A549 (cell line): Measurements from ENCODE around the gene RAD51B. TPM values are rescaled to one million over a fixed set of nuclear protein-coding genes. Genes with fewer than 3 reads are reported as not detected.

Source experiments
- ATAC-seq, 2 experiments: fragments of 200-7000 bp in 1 of 2; fragments of >200 bp in 1 of 2; cut with Nextera tagmentation in 1 of 2; cut with Tn5 transposase in 1 of 2; 3 replicates each; pipeline versions ENCODE4 v1.8.0 to v1.9.1; 2018 to 2020; ENCODE audit warnings: mild to moderate bottlenecking in 1 of 2, moderate library complexity in 1 of 2
- CTCF ChIA-PET: fragments of 300-600 bp; sonication (Branson Sonifier 250); formaldehyde crosslinking; extraction: SDS; loops from one replicate; lab custom pipeline; 2021; ENCODE audit warnings: antibody characterized with exemption, inconsistent platforms; lab: Yijun Ruan, JAX
- POLR2A ChIA-PET: fragments of 350-600 bp; formaldehyde crosslinking; extraction: SDS; loops from one replicate; lab custom pipeline; 2021; ENCODE audit warnings: antibody characterized with exemption, inconsistent platforms; lab: Yijun Ruan, JAX
- DNase-seq, 2 experiments: peaks; one replicate each; pipeline versions ENCODE4 v3.0.0 to v3.0.0-alpha.2; 2011 to 2016; ENCODE audit warnings: low read depth in 1 of 2, low spot score in 1 of 2
- FAIRE-seq: peaks from 2 replicates; lab custom pipeline; 2011; peaks lifted over from hg19 to GRCh38; lab: Jason Lieb, UNC
- H3K27ac ChIP-seq, 2 experiments: fragments of >200 bp; sonication (Bioruptor Twin); formaldehyde crosslinking; 3 replicates each; pipeline ENCODE4 v1.5.1; 2016 to 2017
- H3K4me1 ChIP-seq: fragments of >200 bp; sonication (Bioruptor Twin); formaldehyde crosslinking; 3 replicates; pipeline ENCODE4 v1.6.1; 2016
- H3K4me2 ChIP-seq: fragments of >200 bp; sonication (Bioruptor Twin); formaldehyde crosslinking; 3 replicates; pipeline ENCODE4 v1.6.1; 2016
- H3K4me3 ChIP-seq: fragments of >200 bp; sonication (Bioruptor Twin); formaldehyde crosslinking; 3 replicates; pipeline ENCODE4 v1.5.1; 2016
- H3K9me3 ChIP-seq: fragments of >200 bp; sonication (Bioruptor Twin); formaldehyde crosslinking; 3 replicates; pipeline ENCODE4 v1.6.1; 2016
- EHF ChIP-seq: fragments of 250-450 bp; sonication (Bioruptor Pico); IDR thresholded peaks from 2 replicates; pipeline ENCODE4 v1.5.0; 2020; ENCODE audit warnings: mild to moderate bottlenecking
- EHMT2 ChIP-seq: fragments of 200-600 bp; sonication (generic); IDR thresholded peaks from 2 replicates; pipeline ENCODE4 v1.6.1; 2016; ENCODE audit warnings: antibody characterized with exemption, low read depth, mild to moderate bottlenecking, moderate library complexity
- ESRRA ChIP-seq: fragments of 150-350 bp; IDR thresholded peaks from 2 replicates; pipeline ENCODE4 v1.6.1; 2014; ENCODE audit warnings: mild to moderate bottlenecking, low read length, borderline replicate concordance
- FOSB ChIP-seq: fragments of 250-450 bp; sonication (Bioruptor Pico); IDR thresholded peaks from 2 replicates; pipeline ENCODE4 v1.5.0; 2020; ENCODE audit warnings: mild to moderate bottlenecking, moderate library complexity
- HOXA7 ChIP-seq: fragments of 250-450 bp; sonication (Bioruptor Pico); IDR thresholded peaks from 2 replicates; pipeline ENCODE4 v1.5.0; 2020; ENCODE audit warnings: mild to moderate bottlenecking, moderate library complexity
- KDM1A ChIP-seq: fragments of 200-600 bp; sonication (generic); IDR thresholded peaks from 2 replicates; pipeline ENCODE4 v1.6.1; 2016; ENCODE audit warnings: low read depth, mild to moderate bottlenecking
- MYC ChIP-seq: IDR thresholded peaks from 2 replicates; pipeline ENCODE4 v1.6.1; 2012; ENCODE audit warnings: mild to moderate bottlenecking, inconsistent platforms, low read length, improper control_type of control experiment, borderline replicate concordance
- NPAS2 ChIP-seq: fragments of 250-450 bp; sonication (Bioruptor Pico); IDR thresholded peaks from 2 replicates; pipeline ENCODE4 v1.8.0; 2022; ENCODE audit warnings: mild to moderate bottlenecking, moderate library complexity, borderline replicate concordance
- PHF8 ChIP-seq: fragments of 200-600 bp; sonication (generic); IDR thresholded peaks from 2 replicates; pipeline ENCODE4 v1.6.1; 2016; ENCODE audit warnings: low read depth, mild to moderate bottlenecking, antibody characterized with exemption, moderate library complexity, borderline replicate concordance
- POLR2A ChIP-seq: IDR thresholded peaks from 2 replicates; pipeline ENCODE4 v1.6.1; 2012; ENCODE audit warnings: mild to moderate bottlenecking, low read length
- ZFP36 ChIP-seq: fragments of 450-650 bp; IDR thresholded peaks from 2 replicates; pipeline ENCODE4 v1.6.1; 2014; ENCODE audit warnings: borderline replicate concordance; ENCODE audit not compliant: partially characterized antibody
- WGBS: methylation state at CpG from one replicate; pipeline ENCODE4 v1.1.6; 2017; ENCODE audit errors: missing lambda C conversion rate; 5-methylcytosine and 5-hydroxymethylcytosine counted together
- polyA plus RNA-seq, 4 experiments: library from polyadenylated mRNA; depleted of rRNA in 3 of 4; stranded (reverse); fragments of >200 nt; fragmentation: RNase III in 1 of 4; extraction: RNeasy Plus Mini Kit Qiagen cat#74134 plus additional on column Dnase treatment in 1 of 4; gene quantifications; 2 replicates in 3 of 4; 3 replicates in 1 of 4; pipeline ENCODE4 v1.2.3, GENCODE V29; 2011 to 2017
- TF ChIP-seq, protein P1 (sequence below): fragments of 250-450 bp; sonication (Bioruptor Pico); IDR thresholded peaks from 2 replicates; pipeline ENCODE4 v1.5.0; 2020; ENCODE audit warnings: low read depth, mild to moderate bottlenecking, moderate library complexity
- TF ChIP-seq, protein P2 (sequence below): fragments of >200 bp; sonication (Bioruptor Twin); formaldehyde crosslinking; IDR thresholded peaks from 2 replicates; pipeline ENCODE4 v1.6.1; 2016
- TF ChIP-seq, protein P3 (sequence below): fragments of 450-650 bp; IDR thresholded peaks from 2 replicates; pipeline ENCODE4 v1.6.1; 2014; ENCODE audit warnings: antibody characterized with exemption
- TF ChIP-seq, protein P4 (sequence below): fragments of >200 bp; sonication (Bioruptor Twin); formaldehyde crosslinking; IDR thresholded peaks from 3 replicates; pipeline ENCODE4 v1.5.1; 2016

The RAD51B gene
- polyA plus RNA-seq, 2 of the 4 experiments (the other 2 are of a cell fraction): 7.2 to 10.8 TPM

DNA sequence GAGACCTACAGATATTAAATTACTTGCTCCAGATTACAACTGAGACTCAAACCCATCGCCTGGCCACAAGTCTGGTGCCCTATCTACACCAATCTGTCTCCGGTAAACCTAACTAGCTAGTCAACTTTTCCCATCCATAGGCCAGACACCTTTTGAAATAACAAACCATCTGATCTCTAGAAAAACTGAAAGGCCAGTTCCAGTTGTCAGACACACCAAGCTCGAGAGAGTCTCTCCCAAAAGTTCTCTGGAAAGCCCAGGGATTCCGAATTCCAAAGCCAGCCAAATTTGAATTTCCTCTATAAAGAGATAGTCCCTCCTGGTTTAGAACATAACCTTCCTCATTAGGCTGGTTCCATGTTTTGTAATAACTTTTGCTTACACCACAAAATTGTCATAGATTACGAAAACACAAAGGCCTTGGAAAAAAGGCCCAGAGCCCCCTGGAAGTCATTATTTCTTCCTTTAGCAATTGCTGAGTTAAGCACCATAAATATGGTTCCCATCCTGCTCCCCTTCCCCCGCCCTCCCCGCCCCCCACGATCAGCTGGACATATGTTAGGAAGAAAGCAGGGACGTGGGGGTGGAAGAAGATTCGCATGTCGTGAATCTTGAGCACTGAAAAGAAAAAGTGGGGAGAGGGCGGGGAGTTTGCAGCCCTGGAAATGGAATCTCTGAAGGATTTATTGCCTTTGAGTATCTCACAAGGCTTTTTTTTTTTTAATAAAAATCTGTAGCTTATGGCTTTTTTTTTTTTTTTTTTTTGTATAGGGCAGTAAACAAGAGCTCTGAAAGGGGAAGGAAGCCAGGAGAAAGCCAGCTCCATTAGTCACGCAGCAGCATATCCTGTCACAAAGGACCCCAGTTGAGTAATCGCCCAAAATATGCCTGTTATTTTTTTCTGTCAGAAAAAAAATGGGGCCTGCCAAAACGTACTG is 862.9 kb downstream of the RAD51B start (continued):
- no peak for TF ChIP-seq PHF8

DNA sequence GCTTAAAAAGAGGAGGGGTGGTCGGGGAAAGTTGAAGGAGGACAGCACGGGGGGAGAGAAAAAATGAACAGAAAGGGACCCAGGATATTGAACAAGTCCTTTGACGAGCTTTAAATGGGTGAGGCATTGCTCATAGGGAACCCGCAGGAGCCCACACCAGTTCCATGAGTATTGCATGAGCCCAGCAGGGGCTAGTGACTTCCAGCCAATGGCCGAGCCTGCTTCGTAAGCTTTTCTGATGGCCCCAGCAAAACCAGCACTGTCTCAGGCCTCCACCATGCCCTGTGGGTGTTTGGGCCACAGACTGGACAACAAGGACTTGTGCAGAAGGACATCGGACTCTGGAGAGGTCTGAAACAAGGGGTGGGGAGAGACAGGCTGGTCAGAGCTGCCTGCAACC is 863.7 kb downstream of the RAD51B start:
- Histone ChIP-seq H3K9me3 (peaks cover 13% of the 10 kb centered on the region; the same call in 2 of the 3 replicates), H3K4me1 (peaks cover 55% of the 10 kb centered on the region), H3K27ac (peak overlapping the region; percentile 86 to 94), H3K4me2 (peak overlapping the region; percentile 64), H3K4me3 (no peak overlapping the region)
- no peak for FAIRE-seq
- peak in 1 of 2 experiments; percentile 20; a peak in 3 of 6 replicates for ATAC-seq
- 80% methylated on average over 7 of the region's 7 CpGs for WGBS
- DNase-seq: no peak
- ChIA-PET CTCF (interaction anchor here (0.7 to 3.0 kb wide), 8 partner anchors 8 to 749 kb away, joined by 3 to 10 read pairs (median 4); no protein-coding TSS in a partner anchor), POLR2A (interaction anchor here (0.6 to 1.7 kb wide), 11 partner anchors 11 to 996 kb away, joined by 3 to 16 read pairs (median 4); partner anchors contain the start of gene ZFP36L1)
- TF ChIP-seq NPAS2: no peak

DNA sequence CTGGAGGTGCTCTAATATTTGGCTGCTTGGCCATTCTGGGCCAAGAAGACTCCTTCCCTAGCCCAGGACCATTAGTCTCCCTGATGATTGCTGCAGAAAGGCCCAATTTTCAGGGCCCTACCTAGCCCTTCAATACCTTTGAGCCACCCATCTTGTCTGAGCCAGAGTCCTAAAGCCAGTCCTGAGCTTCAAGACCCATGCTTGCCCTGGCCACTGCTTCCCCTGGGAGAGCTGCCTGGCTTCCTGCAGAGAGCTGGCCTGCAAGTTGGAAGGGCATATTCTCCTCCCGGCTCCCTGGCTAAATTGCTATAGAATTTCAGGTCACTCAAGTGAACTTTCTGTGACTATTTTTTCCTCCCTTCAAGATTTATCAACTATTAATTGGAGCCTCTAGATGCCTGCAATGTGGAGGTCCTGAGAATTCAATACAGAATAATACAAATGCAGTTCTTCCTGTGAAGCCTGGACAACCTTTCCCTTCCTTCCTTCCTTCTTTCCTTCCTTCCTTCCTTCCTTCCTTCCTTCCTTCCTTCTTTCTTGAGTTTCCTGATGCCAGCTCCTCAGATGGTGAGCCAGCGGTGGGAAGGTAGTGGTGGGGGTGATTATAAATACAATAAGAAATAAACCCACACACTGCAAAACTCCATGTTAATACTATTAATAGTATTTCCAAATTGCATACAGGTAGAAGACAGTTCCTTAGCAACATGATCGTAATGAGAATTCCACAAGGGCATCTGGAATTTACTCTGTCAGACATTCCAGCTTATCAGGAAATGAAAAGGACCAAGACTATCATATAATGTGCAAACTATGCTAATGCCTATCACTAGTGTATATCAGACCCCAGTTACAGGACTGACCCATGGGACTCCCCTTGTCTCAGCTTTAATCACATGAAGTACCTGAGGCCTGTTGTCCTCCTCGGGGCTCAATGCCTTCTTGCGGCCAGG is 865.2 kb downstream of the RAD51B start:
- peaks cover 66% of the 10 kb centered on the region for H3K4me1 ChIP-seq
- ChIA-PET POLR2A (interaction anchor here (0.6 kb wide), 1 partner anchor 108 kb away, joined by 3 read pairs; the partner anchor contains the start of gene ZFP36L1), CTCF (interaction anchor here (1.0 to 3.0 kb wide), 7 partner anchors 9 to 437 kb away, joined by 3 to 10 read pairs (median 4); no protein-coding TSS in a partner anchor)
- 92% methylated on average over 5 of the region's 5 CpGs for whole genome bisulfite sequencing
- H3K4me3 ChIP-seq: no peak overlapping the region
- ATAC-seq (no peak), FAIRE-seq (no peak), DNase-seq (no peak)
- H3K4me2 ChIP-seq: no peak overlapping the region
- peak overlapping the region; percentile 86 to 94 for H3K27ac ChIP-seq
- TF ChIP-seq POLR2A (no peak), MYC (no peak), EHMT2 (no peak), EHF (no peak), ZFP36 (no peak), HOXA7 (CRISPR knock-in tag) (no peak), FOSB (CRISPR knock-in tag) (no peak), ESRRA (no peak), KDM1A (no peak), NPAS2 (no peak), PHF8 (no peak)
- TF ChIP-seq, protein P1, sequence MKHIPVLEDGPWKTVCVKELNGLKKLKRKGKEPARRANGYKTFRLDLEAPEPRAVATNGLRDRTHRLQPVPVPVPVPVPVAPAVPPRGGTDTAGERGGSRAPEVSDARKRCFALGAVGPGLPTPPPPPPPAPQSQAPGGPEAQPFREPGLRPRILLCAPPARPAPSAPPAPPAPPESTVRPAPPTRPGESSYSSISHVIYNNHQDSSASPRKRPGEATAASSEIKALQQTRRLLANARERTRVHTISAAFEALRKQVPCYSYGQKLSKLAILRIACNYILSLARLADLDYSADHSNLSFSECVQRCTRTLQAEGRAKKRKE (CRISPR knock-in tag): no peak
- TF ChIP-seq, protein P2, sequence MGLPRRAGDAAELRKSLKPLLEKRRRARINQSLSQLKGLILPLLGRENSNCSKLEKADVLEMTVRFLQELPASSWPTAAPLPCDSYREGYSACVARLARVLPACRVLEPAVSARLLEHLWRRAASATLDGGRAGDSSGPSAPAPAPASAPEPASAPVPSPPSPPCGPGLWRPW: no peak
- TF ChIP-seq, protein P3, sequence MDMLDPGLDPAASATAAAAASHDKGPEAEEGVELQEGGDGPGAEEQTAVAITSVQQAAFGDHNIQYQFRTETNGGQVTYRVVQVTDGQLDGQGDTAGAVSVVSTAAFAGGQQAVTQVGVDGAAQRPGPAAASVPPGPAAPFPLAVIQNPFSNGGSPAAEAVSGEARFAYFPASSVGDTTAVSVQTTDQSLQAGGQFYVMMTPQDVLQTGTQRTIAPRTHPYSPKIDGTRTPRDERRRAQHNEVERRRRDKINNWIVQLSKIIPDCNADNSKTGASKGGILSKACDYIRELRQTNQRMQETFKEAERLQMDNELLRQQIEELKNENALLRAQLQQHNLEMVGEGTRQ: no peak
- TF ChIP-seq, protein P4, sequence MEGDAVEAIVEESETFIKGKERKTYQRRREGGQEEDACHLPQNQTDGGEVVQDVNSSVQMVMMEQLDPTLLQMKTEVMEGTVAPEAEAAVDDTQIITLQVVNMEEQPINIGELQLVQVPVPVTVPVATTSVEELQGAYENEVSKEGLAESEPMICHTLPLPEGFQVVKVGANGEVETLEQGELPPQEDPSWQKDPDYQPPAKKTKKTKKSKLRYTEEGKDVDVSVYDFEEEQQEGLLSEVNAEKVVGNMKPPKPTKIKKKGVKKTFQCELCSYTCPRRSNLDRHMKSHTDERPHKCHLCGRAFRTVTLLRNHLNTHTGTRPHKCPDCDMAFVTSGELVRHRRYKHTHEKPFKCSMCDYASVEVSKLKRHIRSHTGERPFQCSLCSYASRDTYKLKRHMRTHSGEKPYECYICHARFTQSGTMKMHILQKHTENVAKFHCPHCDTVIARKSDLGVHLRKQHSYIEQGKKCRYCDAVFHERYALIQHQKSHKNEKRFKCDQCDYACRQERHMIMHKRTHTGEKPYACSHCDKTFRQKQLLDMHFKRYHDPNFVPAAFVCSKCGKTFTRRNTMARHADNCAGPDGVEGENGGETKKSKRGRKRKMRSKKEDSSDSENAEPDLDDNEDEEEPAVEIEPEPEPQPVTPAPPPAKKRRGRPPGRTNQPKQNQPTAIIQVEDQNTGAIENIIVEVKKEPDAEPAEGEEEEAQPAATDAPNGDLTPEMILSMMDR: no peak
- peaks cover 13% of the 10 kb centered on the region; the same call in 2 of the 3 replicates for H3K9me3 ChIP-seq
